Measurements from ENCODE around the gene MC1R.
A peak's percentile ranks its signal among the peaks of the same experiment; 100 is the strongest.

Gene MC1R

DNA sequence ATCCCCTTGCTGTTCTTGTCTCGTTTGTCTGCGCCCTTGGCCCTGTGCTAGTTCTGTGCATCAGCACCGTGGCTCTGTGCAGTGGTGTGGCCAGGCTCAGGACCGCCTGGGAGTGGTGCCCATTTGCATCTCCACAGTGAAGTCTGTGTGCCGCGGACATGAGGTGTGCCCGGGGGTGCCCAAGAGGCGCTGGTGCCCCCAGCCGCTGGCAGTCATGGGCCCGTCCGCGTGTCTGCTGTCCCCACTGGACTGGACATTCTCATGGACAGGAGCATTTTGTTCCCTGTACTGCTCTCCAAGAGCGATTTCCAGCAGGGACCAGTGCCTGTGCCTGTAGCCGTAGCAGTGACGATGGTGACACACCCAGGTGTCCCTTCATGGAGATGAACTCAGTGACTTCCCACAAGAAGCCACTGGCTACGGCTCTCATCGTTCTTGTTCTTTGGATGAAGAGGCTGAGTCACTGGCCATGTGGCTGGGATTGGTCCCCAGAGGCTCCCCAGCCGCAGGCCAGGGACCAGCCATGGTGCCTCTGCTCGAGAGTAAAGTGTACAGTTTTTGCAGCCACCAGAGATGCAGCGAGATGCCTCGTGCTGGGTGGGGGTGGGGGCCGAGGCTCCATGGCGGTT is 13.0 kb upstream of the MC1R start:
- TF ChIP-seq, protein P1, sequence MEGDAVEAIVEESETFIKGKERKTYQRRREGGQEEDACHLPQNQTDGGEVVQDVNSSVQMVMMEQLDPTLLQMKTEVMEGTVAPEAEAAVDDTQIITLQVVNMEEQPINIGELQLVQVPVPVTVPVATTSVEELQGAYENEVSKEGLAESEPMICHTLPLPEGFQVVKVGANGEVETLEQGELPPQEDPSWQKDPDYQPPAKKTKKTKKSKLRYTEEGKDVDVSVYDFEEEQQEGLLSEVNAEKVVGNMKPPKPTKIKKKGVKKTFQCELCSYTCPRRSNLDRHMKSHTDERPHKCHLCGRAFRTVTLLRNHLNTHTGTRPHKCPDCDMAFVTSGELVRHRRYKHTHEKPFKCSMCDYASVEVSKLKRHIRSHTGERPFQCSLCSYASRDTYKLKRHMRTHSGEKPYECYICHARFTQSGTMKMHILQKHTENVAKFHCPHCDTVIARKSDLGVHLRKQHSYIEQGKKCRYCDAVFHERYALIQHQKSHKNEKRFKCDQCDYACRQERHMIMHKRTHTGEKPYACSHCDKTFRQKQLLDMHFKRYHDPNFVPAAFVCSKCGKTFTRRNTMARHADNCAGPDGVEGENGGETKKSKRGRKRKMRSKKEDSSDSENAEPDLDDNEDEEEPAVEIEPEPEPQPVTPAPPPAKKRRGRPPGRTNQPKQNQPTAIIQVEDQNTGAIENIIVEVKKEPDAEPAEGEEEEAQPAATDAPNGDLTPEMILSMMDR (IDR thresholded peaks at IDR 0.05; ENCODE audit: low read depth, low read length, missing control alignments): no peak
- no peak for DNase-seq (ENCODE audit: low read depth)
- no peak overlapping the region for H3K4me3 ChIP-seq (ENCODE audit: low read depth, low read length)

DNA sequence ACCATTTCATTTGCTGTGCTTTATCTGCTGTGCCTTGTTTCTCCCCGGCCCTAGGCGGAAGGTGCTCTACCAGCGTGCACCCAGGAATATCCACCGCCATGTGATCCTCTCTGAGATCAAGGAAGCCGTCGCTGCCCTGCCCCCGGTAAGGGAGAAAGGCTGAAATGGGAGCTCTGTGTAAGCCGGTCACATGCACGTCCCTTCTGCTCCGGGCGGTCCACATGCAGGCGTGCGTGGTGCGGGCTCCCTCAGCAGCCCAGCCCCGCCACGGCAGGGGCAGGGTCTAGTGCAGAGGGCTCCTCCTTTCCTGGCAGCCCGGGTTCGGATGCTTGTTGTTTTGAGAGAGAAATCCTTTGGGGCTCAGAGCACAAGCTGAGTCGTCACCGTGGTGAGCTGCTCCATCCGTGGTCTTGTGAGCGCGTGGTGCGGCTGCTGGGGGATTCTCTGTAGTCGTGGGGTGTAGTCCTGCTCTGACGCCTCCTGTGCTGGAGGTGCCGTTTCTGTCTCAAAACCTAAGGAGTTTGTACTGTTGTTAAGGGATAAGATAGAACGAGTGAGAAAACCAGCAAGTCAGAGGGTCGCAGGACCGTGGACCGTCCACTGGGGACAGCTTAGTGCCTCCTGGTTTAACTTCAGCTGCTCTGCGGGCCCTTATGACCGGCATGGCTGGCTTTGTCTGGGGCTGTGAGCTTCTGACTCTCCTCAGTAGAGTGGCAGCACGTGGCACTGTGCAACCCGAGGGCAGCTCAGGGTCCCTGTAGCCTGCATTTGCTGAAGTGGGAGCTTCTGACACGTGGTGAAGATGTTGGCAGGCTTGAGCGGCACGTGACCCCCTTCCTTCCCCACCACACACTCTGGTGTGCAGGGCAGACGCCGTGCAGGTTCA is 12.3 kb upstream of the MC1R start:
- TF ChIP-seq, protein P1 (IDR thresholded peaks at IDR 0.05; ENCODE audit: low read depth, low read length, missing control alignments): no peak
- no peak overlapping the region for H3K4me3 ChIP-seq (ENCODE audit: low read depth, low read length)
- DNase-seq (ENCODE audit: low read depth): no peak

DNA sequence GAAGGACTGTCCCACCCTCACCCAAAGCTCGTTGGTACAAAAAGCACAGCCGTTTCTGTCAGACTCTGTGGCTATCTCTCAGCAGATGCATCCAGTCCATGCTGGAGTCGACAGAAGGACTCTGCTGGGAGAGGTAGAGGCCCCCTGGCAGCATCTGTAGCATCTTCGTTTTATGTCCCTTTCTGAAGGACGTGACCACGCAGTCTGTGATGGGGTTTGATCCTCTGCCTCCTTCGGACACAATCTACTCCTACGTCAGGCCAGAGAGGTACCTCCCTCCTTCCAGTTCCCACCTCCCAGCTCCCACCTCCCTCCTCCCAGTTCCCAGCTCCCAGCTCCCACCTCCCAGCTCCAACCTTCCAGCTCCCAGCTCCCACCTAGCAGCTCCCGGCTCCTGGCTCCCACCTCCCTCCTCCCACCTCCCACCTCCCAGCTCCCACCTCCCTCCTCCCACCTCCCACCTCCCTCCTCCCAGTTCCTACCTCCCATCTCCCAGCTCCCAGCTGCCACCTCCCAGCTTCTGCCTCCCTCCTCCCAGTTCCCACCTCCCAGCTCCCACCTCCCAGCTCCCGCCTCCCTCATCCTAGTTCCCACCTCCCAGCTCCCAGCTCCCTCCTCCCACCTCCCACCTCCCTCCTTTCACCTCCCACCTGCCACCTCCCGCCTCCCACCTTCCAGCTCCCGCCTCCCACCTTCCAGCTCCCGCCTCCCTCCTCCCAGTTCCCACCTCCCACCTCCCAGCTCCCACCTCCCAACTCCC is 11.4 kb upstream of the MC1R start:
- TF ChIP-seq, protein P1 (IDR thresholded peaks at IDR 0.05; ENCODE audit: low read depth, low read length, missing control alignments): no peak
- no peak overlapping the region for H3K4me3 ChIP-seq (ENCODE audit: low read depth, low read length)

DNA sequence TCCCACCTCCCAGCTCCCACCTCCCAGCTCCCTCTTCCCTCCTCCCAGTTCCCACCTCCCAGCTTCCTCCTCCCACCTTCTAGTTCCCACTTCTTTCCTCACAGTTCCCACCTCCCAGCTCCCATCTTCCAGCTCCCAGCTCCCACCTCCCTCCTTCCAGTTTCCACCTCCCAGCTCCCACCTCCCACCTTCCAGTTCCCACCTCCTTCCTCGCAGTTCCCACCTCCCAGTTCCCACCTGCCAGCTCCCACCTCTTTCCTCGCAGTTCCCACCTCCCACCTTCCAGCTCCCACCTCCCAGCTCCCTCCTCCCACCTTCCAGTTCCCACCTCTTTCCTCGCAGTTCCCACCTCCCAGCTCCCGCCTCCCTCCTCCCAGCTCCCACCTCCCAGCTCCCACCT is 10.4 kb upstream of the MC1R start:
- DNase-seq (ENCODE audit: low read depth): no peak
- TF ChIP-seq, protein P1 (IDR thresholded peaks at IDR 0.05; ENCODE audit: low read depth, low read length, missing control alignments): no peak
- no peak overlapping the region for H3K4me3 ChIP-seq (ENCODE audit: low read depth, low read length)

More for the DNA sequence above, 11.4 kb upstream of the MC1R start:
- DNase-seq (ENCODE audit: low read depth): no peak

DNA sequence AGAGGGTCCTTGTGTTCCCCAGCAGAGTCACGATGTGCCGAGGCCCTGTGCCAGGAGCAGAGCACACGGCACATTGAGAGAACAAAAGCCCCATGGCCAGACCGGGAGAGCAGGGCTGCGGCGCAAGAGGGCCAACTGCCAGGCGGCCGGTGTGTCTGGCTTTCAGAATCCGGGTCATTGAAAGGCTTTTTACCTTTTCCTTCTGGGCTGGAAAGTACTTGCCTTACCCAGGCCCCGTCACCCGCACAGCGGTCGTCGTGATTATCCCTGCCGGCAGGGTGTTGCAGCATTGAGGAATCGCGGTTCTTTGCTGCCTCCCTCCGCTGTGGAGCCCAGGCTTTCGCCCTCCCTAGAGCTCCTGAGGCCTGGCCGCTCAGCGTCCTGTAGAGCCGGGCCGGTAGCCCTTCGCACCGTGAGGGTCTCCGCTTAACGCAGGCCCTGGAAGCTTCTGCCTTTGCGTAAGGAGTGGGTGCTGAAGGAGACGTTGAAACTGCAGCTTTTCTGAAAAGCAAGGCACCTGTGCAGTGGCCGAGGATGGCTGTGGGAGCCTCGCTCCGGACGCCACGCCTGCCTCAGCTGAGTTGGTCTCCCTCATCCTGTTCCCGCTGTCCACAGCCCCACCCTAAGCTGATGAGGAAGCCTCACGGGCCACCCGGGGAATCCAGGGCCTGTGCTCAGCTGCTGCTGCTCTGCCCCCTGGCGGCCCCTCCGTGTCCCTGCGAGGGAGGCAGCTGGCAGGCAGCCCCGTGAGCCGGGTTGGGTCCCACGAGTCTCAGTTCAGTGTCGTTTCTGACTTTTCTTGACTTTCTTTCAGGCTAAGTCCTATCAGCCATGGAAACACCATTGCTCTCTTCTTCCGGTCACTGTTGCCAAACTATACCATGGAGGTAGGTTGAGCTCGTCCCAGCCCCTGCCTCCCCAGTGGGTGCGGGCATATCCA is 8.6 kb upstream of the MC1R start:
- H3K4me3 ChIP-seq (ENCODE audit: low read depth, low read length): no peak overlapping the region
- no peak for DNase-seq (ENCODE audit: low read depth)
- TF ChIP-seq, protein P1 (IDR thresholded peaks at IDR 0.05; ENCODE audit: low read depth, low read length, missing control alignments): peak; percentile 91

DNA sequence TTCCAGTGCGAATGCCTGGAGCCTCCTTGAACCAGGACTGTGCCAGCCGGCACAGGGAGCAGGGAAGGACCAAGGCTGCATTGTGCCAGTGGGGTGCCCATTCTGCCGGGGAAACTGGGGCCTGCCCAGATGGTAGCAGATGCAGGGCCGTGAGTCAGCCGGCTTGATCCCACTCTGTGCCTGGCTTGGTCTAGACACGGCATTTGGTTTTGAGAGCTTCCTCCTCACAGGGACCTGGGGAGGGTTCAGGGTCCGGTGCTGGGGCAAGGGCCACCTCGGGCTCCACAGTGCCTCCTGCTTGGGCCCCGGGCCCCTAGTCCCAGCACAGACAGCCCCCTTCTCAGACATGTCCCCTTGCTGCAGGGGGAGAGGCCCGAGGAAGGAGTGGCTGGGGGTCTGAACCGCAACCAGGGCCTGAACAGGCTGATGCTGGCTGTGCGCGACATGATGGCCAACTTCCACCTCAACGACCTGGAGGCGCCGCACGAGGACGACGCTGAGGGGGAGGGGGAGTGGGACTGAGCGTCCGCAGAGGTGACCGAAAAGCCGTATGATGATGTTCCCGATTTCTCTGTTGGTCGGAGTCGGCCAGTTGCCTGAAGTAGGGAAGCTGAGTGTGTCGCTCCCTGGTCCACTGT is 7.8 kb upstream of the MC1R start:
- DNase-seq (ENCODE audit: low read depth): no peak

More for the DNA sequence above, 7.8 kb upstream of the MC1R start:
- TF ChIP-seq, protein P1 (IDR thresholded peaks at IDR 0.05; ENCODE audit: low read depth, low read length, missing control alignments): no peak
- H3K4me3 ChIP-seq (ENCODE audit: low read depth, low read length): no peak overlapping the region
